HCT116 (cell line): Measurements from ENCODE around the gene SLC52A3. TPM values are rescaled to one million over a fixed set of nuclear protein-coding genes. Genes with fewer than 3 reads are reported as not detected.

Source experiments
- ATAC-seq: fragments of 200-7000 bp; cut with Tn5 transposase; 2 replicates; pipeline ENCODE4 v1.9.1; 2020; ENCODE audit warnings: mild to moderate bottlenecking, moderate library complexity
- BruUV-seq: library from RNA; stranded (reverse); fragments of 400-500 nt; replicated peaks from 2 replicates; lab custom pipeline; 2021; lab: Mats Ljungman, UMichigan
- CTCF ChIA-PET: fragments of 300-600 bp; sonication (Branson Sonifier 250); formaldehyde crosslinking; loops from one replicate; lab custom pipeline; 2021; ENCODE audit warnings: antibody characterized with exemption; lab: Charles Lee
- POLR2A ChIA-PET: fragments of 300-600, 350-600 bp; sonication (Branson Sonifier 250); formaldehyde crosslinking; loops from one replicate; lab custom pipeline; 2021; ENCODE audit warnings: antibody characterized with exemption; lab: Charles Lee
- RAD21 ChIA-PET, 2 experiments: fragments of 300-600 bp; sonication (Branson Sonifier 250); formaldehyde crosslinking; loops; one replicate each; lab custom pipeline; 2023; ENCODE audit warnings: low total read pairs in 2 of 2; ENCODE audit not compliant: uncharacterized antibody in 2 of 2, unreplicated experiment in 2 of 2, low non-redundant PET in 1 of 2; lab: Charles Lee
- DNase-seq: peaks from one replicate; pipeline ENCODE4 v3.0.0-alpha.2; 2010; ENCODE audit warnings: low read depth, low spot score
- H2AFZ ChIP-seq: fragments of 200-600 bp; shearing (Covaris generic), sonication (generic); 2 replicates; pipeline ENCODE4 v1.6.1; 2017; ENCODE audit warnings: low read depth, mixed run types, mixed read lengths, antibody characterized with exemption, low read length; ENCODE audit not compliant: poor library complexity, severe bottlenecking
- H3K27ac ChIP-seq: 2 replicates; pipeline ENCODE4 v1.5.1; 2012; ENCODE audit warnings: low read depth, low read length
- H3K27me3 ChIP-seq: fragments of 200-600 bp; sonication (generic); 2 replicates; pipeline ENCODE4 v1.6.1; 2016; ENCODE audit warnings: mixed run types, low read length, mixed read lengths; ENCODE audit not compliant: insufficient read depth
- H3K36me3 ChIP-seq, 2 experiments: fragments of 200-500 bp in 1 of 2; fragments of 200-600 bp in 1 of 2; sonication (Bioruptor generic) in 1 of 2; sonication (generic) in 1 of 2; 2 replicates each; pipeline versions ENCODE4 v1.5.1 to v1.6.1; 2014 to 2016; ENCODE audit warnings: low read length in 2 of 2, inconsistent platforms in 1 of 2, mixed read lengths in 1 of 2, mixed run types in 1 of 2; ENCODE audit not compliant: insufficient read depth in 2 of 2, control insufficient read depth in 1 of 2
- H3K4me1 ChIP-seq, 2 experiments: fragments of 200-600 bp in 1 of 2; sonication (generic) in 1 of 2; 2 replicates each; pipeline versions ENCODE4 v1.5.1 to v1.6.1; 2012 to 2017; ENCODE audit warnings: low read length in 2 of 2, inconsistent platforms in 1 of 2, mild to moderate bottlenecking in 1 of 2, mixed read lengths in 1 of 2, mixed run types in 1 of 2, moderate library complexity in 1 of 2; ENCODE audit not compliant: insufficient read depth in 2 of 2, control insufficient read depth in 1 of 2
- H3K4me2 ChIP-seq: fragments of 200-600 bp; sonication (generic); 2 replicates; pipeline ENCODE4 v1.6.1; 2017; ENCODE audit warnings: mixed run types, low read length, mixed read lengths
- H3K4me3 ChIP-seq, 2 experiments: fragments of 200-600 bp in 1 of 2; sonication (generic) in 1 of 2; replicated peaks in 1 of 2; 2 replicates each; pipeline ENCODE4 v1.5.1; 2011 to 2016; ENCODE audit warnings: low read length in 2 of 2, control low read depth in 1 of 2, low read depth in 1 of 2, mild to moderate bottlenecking in 1 of 2, mixed read lengths in 1 of 2, mixed run types in 1 of 2
- H3K79me2 ChIP-seq: fragments of 200-600 bp; sonication (generic); 2 replicates; pipeline ENCODE4 v1.6.1; 2017; ENCODE audit warnings: mild to moderate bottlenecking, mixed run types, low read length, moderate library complexity, mixed read lengths; ENCODE audit not compliant: insufficient read depth
- H3K9ac ChIP-seq: fragments of 200-600 bp; sonication (generic); 2 replicates; pipeline ENCODE4 v1.6.1; 2016; ENCODE audit warnings: low read length, mixed read lengths
- H3K9me2 ChIP-seq: fragments of 200-600 bp; sonication (generic), shearing (Covaris generic); 2 replicates; pipeline ENCODE4 v1.6.1; 2017; ENCODE audit warnings: mixed run types, mild to moderate bottlenecking, moderate library complexity; ENCODE audit not compliant: insufficient read depth
- H3K9me3 ChIP-seq, 2 experiments: fragments of 200-500 bp in 1 of 2; fragments of 200-600 bp in 1 of 2; sonication (Bioruptor generic) in 1 of 2; sonication (generic) in 1 of 2; 2 replicates each; pipeline ENCODE4 v1.6.1; 2014 to 2017; ENCODE audit warnings: low read length in 2 of 2, mixed read lengths in 2 of 2, inconsistent platforms in 1 of 2, low read depth in 1 of 2, mild to moderate bottlenecking in 1 of 2, mixed run types in 1 of 2, moderate library complexity in 1 of 2; ENCODE audit not compliant: control insufficient read depth in 1 of 2, insufficient read depth in 1 of 2
- H4K20me1 ChIP-seq: fragments of 200-600 bp; sonication (generic), shearing (Covaris generic); 2 replicates; pipeline ENCODE4 v1.6.1; 2017; ENCODE audit warnings: mixed run types, mild to moderate bottlenecking, moderate library complexity; ENCODE audit not compliant: insufficient read depth
- CBX3 ChIP-seq: IDR thresholded peaks from 2 replicates; pipeline ENCODE4 v1.6.1; 2012; ENCODE audit warnings: low read depth
- CEBPB ChIP-seq: IDR thresholded peaks from 2 replicates; pipeline ENCODE4 v1.6.1; 2012; ENCODE audit warnings: low read depth
- EZH2 ChIP-seq: fragments of 200-600 bp; sonication (generic); IDR thresholded peaks from 2 replicates; pipeline ENCODE4 v1.6.1; 2017; ENCODE audit warnings: antibody characterized with exemption, mixed run types
- FOSL1 ChIP-seq: IDR thresholded peaks from 2 replicates; pipeline ENCODE4 v1.6.1; 2012; ENCODE audit warnings: low read depth
- JUND ChIP-seq: IDR thresholded peaks from 2 replicates; pipeline ENCODE4 v1.6.1; 2012
- POLR2A ChIP-seq: IDR thresholded peaks from 2 replicates; pipeline ENCODE4 v1.7.0; 2011; ENCODE audit warnings: borderline replicate concordance; ENCODE audit not compliant: insufficient read depth, insufficient read length; ENCODE audit errors: extremely low read depth
- POLR2AphosphoS5 ChIP-seq: IDR thresholded peaks from 2 replicates; pipeline ENCODE4 v1.6.1; 2011; ENCODE audit warnings: mild to moderate bottlenecking, low read depth, low read length, moderate library complexity
- SIN3A ChIP-seq: IDR thresholded peaks from 2 replicates; pipeline ENCODE4 v1.6.1; 2012; ENCODE audit warnings: low read depth
- SP1 ChIP-seq: IDR thresholded peaks from 2 replicates; pipeline ENCODE4 v1.6.1; 2012; ENCODE audit warnings: low read depth
- SRF ChIP-seq: IDR thresholded peaks from 2 replicates; pipeline ENCODE4 v1.6.1; 2012; ENCODE audit warnings: low read depth
- TCF7L2 ChIP-seq: IDR thresholded peaks from 2 replicates; pipeline ENCODE4 v1.7.0; 2011; ENCODE audit warnings: borderline replicate concordance, inconsistent platforms; ENCODE audit not compliant: insufficient read depth, insufficient read length; ENCODE audit errors: extremely low read depth
- YY1 ChIP-seq: IDR thresholded peaks from 2 replicates; pipeline ENCODE4 v1.6.1; 2011; ENCODE audit warnings: low read length, low read depth, moderate library complexity, mild to moderate bottlenecking; ENCODE audit not compliant: insufficient replicate concordance; ENCODE audit errors: extremely low read depth
- ZNF274 ChIP-seq: fragments of 200-500 bp; sonication (Bioruptor generic); IDR thresholded peaks from 2 replicates; pipeline ENCODE4 v1.6.1; 2014; ENCODE audit warnings: mild to moderate bottlenecking, low read depth, low read length, inconsistent platforms
- intact Hi-C: fragments of 100-400 bp; cut with micrococcal nuclease; formaldehyde crosslinking; loops from 2 replicates; pipeline ENCODE4 v1.10.0; 2022
- total RNA-seq: library from RNA; stranded (reverse); gene quantifications from one replicate; pipeline ENCODE4 v1.2.1, GENCODE V29; 2021; ENCODE audit not compliant: unreplicated experiment
- TF ChIP-seq, protein P1 (sequence below): IDR thresholded peaks from 2 replicates; pipeline ENCODE4 v1.6.1; 2012
- TF ChIP-seq, protein P2 (sequence below): IDR thresholded peaks from 2 replicates; pipeline ENCODE4 v1.6.1; 2012; ENCODE audit warnings: low read depth
- TF ChIP-seq, protein P3 (sequence below): IDR thresholded peaks from 2 replicates; pipeline ENCODE4 v1.6.1; 2012
- TF ChIP-seq, protein P4 (sequence below): IDR thresholded peaks from 2 replicates; pipeline ENCODE4 v1.6.1; 2011; ENCODE audit warnings: mild to moderate bottlenecking, low read length, moderate library complexity; ENCODE audit not compliant: insufficient replicate concordance; ENCODE audit errors: extremely low read depth

Gene SLC52A3
- total RNA-seq, 1 experiment from 2014 or later: 10.2 TPM

DNA sequence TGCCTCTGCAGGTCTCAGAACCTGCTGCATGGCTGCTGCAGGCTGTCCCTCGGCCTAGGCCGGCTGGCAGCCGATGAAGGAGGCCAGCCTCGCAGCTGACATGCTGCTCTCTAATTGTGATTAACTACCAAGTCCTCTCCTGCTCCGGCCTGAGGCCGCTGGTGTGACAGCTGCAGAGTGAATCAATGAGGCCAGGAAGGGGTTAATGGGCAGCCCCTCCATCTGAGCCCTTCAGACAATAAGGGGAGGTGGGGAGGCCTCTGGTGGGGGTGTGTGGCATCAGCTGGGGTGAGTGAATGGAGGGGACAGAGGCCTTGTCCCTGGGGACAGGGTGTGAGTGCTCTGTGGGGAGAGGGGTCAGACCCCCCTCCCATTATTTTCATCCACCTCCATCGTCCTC lies 34.4 kb downstream of the SLC52A3 start:
- no peak for ATAC-seq
- BruUV-seq: no TSS peak
- Histone ChIP-seq H3K9me3 (no peaks in the 10 kb centered on the region), H3K9me2 (no peaks in the 10 kb centered on the region), H3K9ac (no peak overlapping the region), H3K4me2 (no peak overlapping the region), H3K27ac (no peak overlapping the region), H3K36me3 (no peaks in the 10 kb centered on the region), H3K27me3 (no peaks in the 10 kb centered on the region), H3K79me2 (no peaks in the 10 kb centered on the region), H3K4me3 (no peak overlapping the region), H2AFZ (no peak overlapping the region), H4K20me1 (no peaks in the 10 kb centered on the region), H3K4me1 (peaks cover 0 to 3% of the 10 kb centered on the region in 2 experiments; a peak in 1 of 4 replicates)
- ChIA-PET CTCF (no interaction called here), RAD21 (no interaction called here), POLR2A (no interaction called here)
- intact Hi-C loops: no loop called here
- no peak for DNase-seq
- TF ChIP-seq CEBPB (no peak), TCF7L2 (no peak), SP1 (no peak), FOSL1 (no peak), CBX3 (no peak), POLR2AphosphoS5 (no peak), EZH2 (no peak), POLR2A (no peak), JUND (no peak), SRF (no peak), ZNF274 (no peak), YY1 (no peak), SIN3A (no peak)
- TF ChIP-seq, protein P1, sequence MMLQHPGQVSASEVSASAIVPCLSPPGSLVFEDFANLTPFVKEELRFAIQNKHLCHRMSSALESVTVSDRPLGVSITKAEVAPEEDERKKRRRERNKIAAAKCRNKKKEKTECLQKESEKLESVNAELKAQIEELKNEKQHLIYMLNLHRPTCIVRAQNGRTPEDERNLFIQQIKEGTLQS: no peak
- TF ChIP-seq, protein P2, sequence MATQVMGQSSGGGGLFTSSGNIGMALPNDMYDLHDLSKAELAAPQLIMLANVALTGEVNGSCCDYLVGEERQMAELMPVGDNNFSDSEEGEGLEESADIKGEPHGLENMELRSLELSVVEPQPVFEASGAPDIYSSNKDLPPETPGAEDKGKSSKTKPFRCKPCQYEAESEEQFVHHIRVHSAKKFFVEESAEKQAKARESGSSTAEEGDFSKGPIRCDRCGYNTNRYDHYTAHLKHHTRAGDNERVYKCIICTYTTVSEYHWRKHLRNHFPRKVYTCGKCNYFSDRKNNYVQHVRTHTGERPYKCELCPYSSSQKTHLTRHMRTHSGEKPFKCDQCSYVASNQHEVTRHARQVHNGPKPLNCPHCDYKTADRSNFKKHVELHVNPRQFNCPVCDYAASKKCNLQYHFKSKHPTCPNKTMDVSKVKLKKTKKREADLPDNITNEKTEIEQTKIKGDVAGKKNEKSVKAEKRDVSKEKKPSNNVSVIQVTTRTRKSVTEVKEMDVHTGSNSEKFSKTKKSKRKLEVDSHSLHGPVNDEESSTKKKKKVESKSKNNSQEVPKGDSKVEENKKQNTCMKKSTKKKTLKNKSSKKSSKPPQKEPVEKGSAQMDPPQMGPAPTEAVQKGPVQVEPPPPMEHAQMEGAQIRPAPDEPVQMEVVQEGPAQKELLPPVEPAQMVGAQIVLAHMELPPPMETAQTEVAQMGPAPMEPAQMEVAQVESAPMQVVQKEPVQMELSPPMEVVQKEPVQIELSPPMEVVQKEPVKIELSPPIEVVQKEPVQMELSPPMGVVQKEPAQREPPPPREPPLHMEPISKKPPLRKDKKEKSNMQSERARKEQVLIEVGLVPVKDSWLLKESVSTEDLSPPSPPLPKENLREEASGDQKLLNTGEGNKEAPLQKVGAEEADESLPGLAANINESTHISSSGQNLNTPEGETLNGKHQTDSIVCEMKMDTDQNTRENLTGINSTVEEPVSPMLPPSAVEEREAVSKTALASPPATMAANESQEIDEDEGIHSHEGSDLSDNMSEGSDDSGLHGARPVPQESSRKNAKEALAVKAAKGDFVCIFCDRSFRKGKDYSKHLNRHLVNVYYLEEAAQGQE: no peak
- TF ChIP-seq, protein P3, sequence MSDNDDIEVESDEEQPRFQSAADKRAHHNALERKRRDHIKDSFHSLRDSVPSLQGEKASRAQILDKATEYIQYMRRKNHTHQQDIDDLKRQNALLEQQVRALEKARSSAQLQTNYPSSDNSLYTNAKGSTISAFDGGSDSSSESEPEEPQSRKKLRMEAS: no peak
- TF ChIP-seq, protein P4, sequence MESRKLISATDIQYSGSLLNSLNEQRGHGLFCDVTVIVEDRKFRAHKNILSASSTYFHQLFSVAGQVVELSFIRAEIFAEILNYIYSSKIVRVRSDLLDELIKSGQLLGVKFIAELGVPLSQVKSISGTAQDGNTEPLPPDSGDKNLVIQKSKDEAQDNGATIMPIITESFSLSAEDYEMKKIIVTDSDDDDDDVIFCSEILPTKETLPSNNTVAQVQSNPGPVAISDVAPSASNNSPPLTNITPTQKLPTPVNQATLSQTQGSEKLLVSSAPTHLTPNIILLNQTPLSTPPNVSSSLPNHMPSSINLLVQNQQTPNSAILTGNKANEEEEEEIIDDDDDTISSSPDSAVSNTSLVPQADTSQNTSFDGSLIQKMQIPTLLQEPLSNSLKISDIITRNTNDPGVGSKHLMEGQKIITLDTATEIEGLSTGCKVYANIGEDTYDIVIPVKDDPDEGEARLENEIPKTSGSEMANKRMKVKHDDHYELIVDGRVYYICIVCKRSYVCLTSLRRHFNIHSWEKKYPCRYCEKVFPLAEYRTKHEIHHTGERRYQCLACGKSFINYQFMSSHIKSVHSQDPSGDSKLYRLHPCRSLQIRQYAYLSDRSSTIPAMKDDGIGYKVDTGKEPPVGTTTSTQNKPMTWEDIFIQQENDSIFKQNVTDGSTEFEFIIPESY: no peak
